PFSK-1 (cell line): ENCODE measurements around the gene CAMTA1.

Experiments
- FOXP2 ChIP-seq: optimal IDR thresholded peaks from 2 replicates; pipeline ENCODE3; 2011; ENCODE audit warnings: borderline replicate concordance, control low read depth, inconsistent platforms; ENCODE audit not compliant: insufficient read depth; ENCODE audit errors: extremely low read length, extremely low read depth
- POLR2AphosphoS5 ChIP-seq: IDR thresholded peaks from 2 replicates; pipeline ENCODE4 v1.6.1; 2012; ENCODE audit warnings: low read depth, mild to moderate bottlenecking, control low read depth, low read length, moderate library complexity
- REST ChIP-seq, 2 experiments: IDR thresholded peaks; 2 replicates each; pipeline versions ENCODE4 v1.6.1 to v1.8.0; 2011 to 2012; ENCODE audit warnings: low read depth in 2 of 2, low read length in 2 of 2, control low read depth in 1 of 2, inconsistent platforms in 1 of 2, mild to moderate bottlenecking in 1 of 2, moderate library complexity in 1 of 2; ENCODE audit not compliant: insufficient read depth in 1 of 2
- SIN3A ChIP-seq: IDR thresholded peaks from 2 replicates; pipeline ENCODE4 v1.6.1; 2012; ENCODE audit warnings: mild to moderate bottlenecking, low read length, moderate library complexity, borderline replicate concordance; ENCODE audit not compliant: insufficient read depth
- TAF1 ChIP-seq: IDR thresholded peaks from 2 replicates; pipeline ENCODE4 v1.6.1; 2012; ENCODE audit warnings: low read length, control low read depth, borderline replicate concordance; ENCODE audit not compliant: insufficient read depth

The CAMTA1 gene

GRCh38 chr1:7339953-7340352 is 554.7 kb downstream of the CAMTA1 start:
- TF ChIP-seq TAF1: no peak

GRCh38 chr1:7341145-7341905 is 556.1 kb downstream of the CAMTA1 start:
- no peak for TF ChIP-seq SIN3A
- no peak for TF ChIP-seq POLR2AphosphoS5
- TF ChIP-seq FOXP2: no peak
- TF ChIP-seq TAF1: no peak
- TF ChIP-seq REST (IDR thresholded peaks at IDR 0.05; ENCODE audit: insufficient read depth in 1 of 2, low read depth in 2 of 2, low read length in 2 of 2): no peak

- no peak for TF ChIP-seq REST (IDR thresholded peaks at IDR 0.05; ENCODE audit: insufficient read depth in 1 of 2, low read depth in 2 of 2, low read length in 2 of 2)
- no peak for TF ChIP-seq TAF1
- no peak for TF ChIP-seq POLR2AphosphoS5
- TF ChIP-seq SIN3A: no peak
- TF ChIP-seq FOXP2: no peak
Measured at GRCh38 chr1:7343882-7344281, 558.6 kb downstream of the CAMTA1 start.

- no peak for TF ChIP-seq POLR2AphosphoS5
- no peak for TF ChIP-seq TAF1
- no peak for TF ChIP-seq FOXP2
- TF ChIP-seq SIN3A: no peak
- no peak for TF ChIP-seq REST (IDR thresholded peaks at IDR 0.05; ENCODE audit: insufficient read depth in 1 of 2, low read depth in 2 of 2, low read length in 2 of 2)
Measured at GRCh38 chr1:7344299-7344698, 559.0 kb downstream of the CAMTA1 start.

GRCh38 chr1:7345516-7345915 is 560.3 kb downstream of the CAMTA1 start:
- TF ChIP-seq FOXP2: no peak
- no peak for TF ChIP-seq POLR2AphosphoS5
- no peak for TF ChIP-seq TAF1
- no peak for TF ChIP-seq REST (IDR thresholded peaks at IDR 0.05; ENCODE audit: insufficient read depth in 1 of 2, low read depth in 2 of 2, low read length in 2 of 2)
- TF ChIP-seq SIN3A: no peak
